K562 (cell line): ENCODE data around the gene C3. TPM values are rescaled to one million over a fixed set of nuclear protein-coding genes. Genes with fewer than 3 reads are reported as not detected.

Source experiments
- HMGN3 ChIP-seq: IDR thresholded peaks from 2 replicates; pipeline ENCODE4 v1.6.1; 2011; ENCODE audit warnings: borderline replicate concordance, low read depth, mild to moderate bottlenecking, mixed read lengths, low read length; ENCODE audit not compliant: insufficient read length; ENCODE audit errors: extremely low read depth
- MEF2A ChIP-seq: IDR thresholded peaks from 2 replicates; pipeline ENCODE4 v1.6.1; 2011; ENCODE audit warnings: low read depth, mild to moderate bottlenecking, low read length, moderate library complexity; ENCODE audit not compliant: control insufficient read depth
- MEF2D ChIP-seq: conservative IDR thresholded peaks from 2 replicates; pipeline ENCODE4 v1.6.1; 2016; ENCODE audit warnings: low read depth, missing genetic modification characterization, missing compliant biosample characterization
- MTA3 ChIP-seq: fragments of 450-650 bp; formaldehyde crosslinking; IDR thresholded peaks from 2 replicates; pipeline ENCODE4 v1.6.1; 2017; ENCODE audit warnings: mild to moderate bottlenecking, borderline replicate concordance
- NFE2L1 ChIP-seq: fragments of 450-650 bp; IDR thresholded peaks from 2 replicates; pipeline ENCODE4 v1.6.1; 2016; ENCODE audit warnings: missing genetic modification characterization, low read depth, mild to moderate bottlenecking, missing compliant biosample characterization, moderate library complexity, borderline replicate concordance
- PHF20 ChIP-seq: fragments of 450-650 bp; IDR thresholded peaks from 2 replicates; pipeline ENCODE4 v1.6.1; 2018; ENCODE audit not compliant: partially characterized antibody
- PHF8 ChIP-seq: fragments of 200-600 bp; sonication (generic); IDR thresholded peaks from 2 replicates; pipeline ENCODE4 v1.6.1; 2012; ENCODE audit warnings: mixed run types, mild to moderate bottlenecking, inconsistent platforms, low read length, moderate library complexity, borderline replicate concordance
- PRDM10 ChIP-seq: fragments of 450-650 bp; IDR thresholded peaks from 2 replicates; pipeline ENCODE4 v1.6.1; 2018; ENCODE audit not compliant: partially characterized antibody
- RFX7 ChIP-seq: fragments of 250-450 bp; sonication (Bioruptor Pico); IDR thresholded peaks from 2 replicates; pipeline ENCODE4 v1.5.1; 2021; ENCODE audit warnings: mild to moderate bottlenecking
- SIN3A ChIP-seq, 2 experiments: fragments of 150-350 bp in 1 of 2; IDR thresholded peaks; 2 replicates each; pipeline ENCODE4 v1.6.1; 2011 to 2016; ENCODE audit warnings: borderline replicate concordance in 2 of 2, low read depth in 2 of 2, low read length in 2 of 2, mild to moderate bottlenecking in 2 of 2, moderate library complexity in 2 of 2; ENCODE audit not compliant: control insufficient read depth in 1 of 2
- SRF ChIP-seq, 2 experiments: fragments of 250-450, 450-650 bp in 1 of 2; sonication (Bioruptor Pico) in 1 of 2; sonication (generic) in 1 of 2; formaldehyde crosslinking; IDR thresholded peaks; 2 replicates each; pipeline versions ENCODE4 v1.5.0 to v1.5.1; 2020 to 2022; ENCODE audit warnings: mild to moderate bottlenecking in 1 of 2, missing genetic modification reagents in 1 of 2
- TBP ChIP-seq: optimal IDR thresholded peaks from 2 replicates; pipeline ENCODE3; 2011; ENCODE audit warnings: low read depth, low read length, improper control_type of control experiment
- TGIF2 ChIP-seq: sonication (generic); formaldehyde crosslinking; IDR thresholded peaks from 2 replicates; pipeline ENCODE4 v1.8.1; 2022; ENCODE audit warnings: mild to moderate bottlenecking, missing genetic modification reagents, moderate library complexity
- TSHZ1 ChIP-seq: fragments of 250-450 bp; sonication (Bioruptor Pico); IDR thresholded peaks from 2 replicates; pipeline ENCODE4 v1.4.0; 2020; ENCODE audit warnings: mild to moderate bottlenecking, moderate library complexity
- VEZF1 ChIP-seq: fragments of 200-800 bp; sonication (Bioruptor generic); IDR thresholded peaks from 2 replicates; pipeline ENCODE4 v1.6.1; 2017; ENCODE audit warnings: missing genetic modification characterization, missing compliant biosample characterization
- ZBTB1 ChIP-seq: sonication (generic); formaldehyde crosslinking; IDR thresholded peaks from 2 replicates; pipeline ENCODE4 v1.8.1; 2023; ENCODE audit warnings: missing genetic modification reagents, low read depth, mild to moderate bottlenecking, borderline replicate concordance
- ZNF76 ChIP-seq: fragments of 250-450 bp; sonication (Bioruptor Pico); IDR thresholded peaks from 2 replicates; pipeline ENCODE4 v1.4.0; 2020; ENCODE audit warnings: mild to moderate bottlenecking, moderate library complexity, borderline replicate concordance
- ZNF764 ChIP-seq: fragments of 250-450 bp; sonication (Bioruptor Pico); IDR thresholded peaks from 2 replicates; pipeline ENCODE4 v1.4.0; 2020; ENCODE audit warnings: low read depth, mild to moderate bottlenecking, moderate library complexity
- polyA plus RNA-seq, 8 experiments: library from polyadenylated mRNA; depleted of rRNA in 4 of 8; stranded (reverse) in 5 of 8; unstranded in 3 of 8; fragments of >200 nt; fragmentation: Nextera tagmentation in 2 of 8; fragmentation: Illumina TruSeq in 1 of 8; extraction: Ambion mirVana in 2 of 8; extraction: Trizol in 1 of 8; gene quantifications; 2 replicates each; pipeline versions ENCODE4 v1.2.1 to v1.2.3, GENCODE V29; 2011 to 2014; ENCODE audit warnings: inconsistent platforms in 1 of 8, missing spikeins in 1 of 8
- total RNA-seq, 7 experiments: library from RNA; depleted of rRNA in 6 of 7; stranded (reverse); fragments of >200 nt in 6 of 7; fragmentation: Illumina TruSeq in 2 of 7; extraction: Trizol in 2 of 7; gene quantifications; 2 replicates each; pipeline versions ENCODE4 v1.2.1 to v1.2.3, GENCODE V29; 2011 to 2021; ENCODE audit warnings: low replicate concordance in 1 of 7

C3 gene
- total and polyA plus RNA-seq, 9 of the 15 experiments (the other 6 are each of a cell fraction or from before 2014, with no cell fraction given) = 0.59 to 10.6 (median 2.2) TPM

GRCh38 chr19:6739390-6739882 is 19.0 kb upstream of the C3 start, which contains the start of gene TRIP10 (continued):
- TF ChIP-seq TSHZ1 = no peak
- peak; percentile 76 for TF ChIP-seq PRDM10
- peak; percentile 22 for TF ChIP-seq HMGN3
- TF ChIP-seq RFX7 (CRISPR knock-in tag) = no peak
- TF ChIP-seq SIN3A (IDR thresholded peaks at IDR 0.05; ENCODE audit: borderline replicate concordance in 2 of 2, control insufficient read depth in 1 of 2, low read depth in 2 of 2, low read length in 2 of 2) = 0 out of 4 replicates have a peak, but pooled peaks of 1 of the 2 experiments have one; percentile 50
- TF ChIP-seq VEZF1 (CRISPR knock-in tag) = peak; percentile 91
- no peak for TF ChIP-seq ZNF76 (CRISPR knock-in tag)
- TF ChIP-seq PHF8 = peak; percentile 60; the same call in 1 of the 2 replicates
- TF ChIP-seq TBP = peak; percentile 61
- TF ChIP-seq SRF (CRISPR knock-in tag; IDR thresholded peaks at IDR 0.05) = no peak
- no peak for TF ChIP-seq PHF20
- no peak for TF ChIP-seq MEF2D (tag)
- TF ChIP-seq MTA3 = no peak
- TF ChIP-seq ZNF764 (CRISPR knock-in tag) = no peak
- 0 out of 2 replicates have a peak, but pooled peaks have one; percentile 10 for TF ChIP-seq MEF2A
- no peak for TF ChIP-seq NFE2L1
- TF ChIP-seq ZBTB1 = peak; percentile 88
- TF ChIP-seq TGIF2 (CRISPR knock-in tag) = no peak
